Stimulated activated CD8-positive, alpha-beta memory T cell treated with anti-CD3 and anti-CD28 coated beads, Interleukin-4, amount 100 ng/mL, for 48 hours (primary cell): Measurements from ENCODE around the gene ARID5A.
"Not testable (repeated sequence)": the region's sequence is repeated elsewhere in the genome, so short reads cannot be mapped to it uniquely, and the experiment has no call there.

ENCODE experiments used
- DNase-seq: peaks from one replicate; pipeline ENCODE4 v3.0.0-alpha.2; 2020

The ARID5A gene

DNA sequence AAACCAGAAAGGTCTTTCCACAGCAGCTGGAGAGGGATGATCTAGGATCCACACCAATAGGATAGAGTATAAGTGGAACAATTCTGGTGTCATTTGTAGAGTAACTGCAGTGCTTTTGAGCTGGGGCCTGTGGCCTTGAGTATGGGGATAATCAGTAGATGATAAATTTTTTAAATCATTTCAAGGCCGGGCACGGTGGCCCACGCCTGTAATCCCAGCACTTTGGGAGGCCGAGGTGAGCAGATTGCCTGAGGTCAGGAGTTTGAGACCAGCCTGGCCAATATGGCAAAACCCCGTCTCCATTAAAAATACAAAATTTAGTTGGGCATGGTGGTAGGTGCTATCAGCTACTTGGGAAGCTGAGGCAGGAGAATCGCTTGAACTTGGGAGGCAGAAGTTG is 20.9 kb downstream of the ARID5A start:
- not testable (repeated sequence) for DNase-seq

DNA sequence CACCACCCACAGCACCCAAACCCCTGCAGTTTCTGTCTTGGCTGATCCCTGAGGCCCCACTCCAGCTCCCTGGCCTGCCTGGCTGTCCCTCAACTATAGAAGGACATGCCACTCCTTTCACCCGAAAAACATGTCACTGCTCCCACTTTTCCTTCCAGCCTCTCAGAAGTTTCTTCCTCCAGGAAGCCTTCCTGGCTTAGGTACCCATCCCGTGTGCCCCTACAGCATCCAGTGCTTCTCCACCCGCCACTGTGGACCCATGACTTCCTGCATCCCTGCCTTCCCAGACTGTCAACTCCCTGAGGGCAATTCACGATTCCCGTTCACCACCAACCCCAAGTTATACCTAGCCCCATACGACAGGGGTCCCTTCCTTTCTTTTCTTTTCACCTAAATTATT is 21.5 kb downstream of the ARID5A start:
- no peak for DNase-seq

DNA sequence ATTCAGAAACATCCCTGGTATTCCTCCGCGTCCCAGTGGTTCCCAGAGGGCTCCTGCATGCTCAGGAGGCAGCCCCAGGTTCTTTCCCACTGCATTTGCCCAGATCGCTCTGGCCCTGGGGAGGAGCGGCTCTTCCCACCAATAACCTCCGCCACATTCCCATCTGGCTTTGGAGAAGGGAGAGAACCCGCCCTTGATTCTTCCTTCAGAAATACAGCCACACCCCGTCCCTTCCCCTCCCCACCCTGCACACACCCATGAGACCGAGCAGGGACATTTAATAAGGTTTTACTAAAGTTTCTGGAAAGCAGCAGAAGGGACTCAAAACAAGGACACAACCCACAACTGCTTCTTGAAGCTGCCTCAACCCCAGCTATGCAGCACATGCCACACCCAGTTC is 21.9 kb downstream of the ARID5A start:
- no peak for DNase-seq

DNA sequence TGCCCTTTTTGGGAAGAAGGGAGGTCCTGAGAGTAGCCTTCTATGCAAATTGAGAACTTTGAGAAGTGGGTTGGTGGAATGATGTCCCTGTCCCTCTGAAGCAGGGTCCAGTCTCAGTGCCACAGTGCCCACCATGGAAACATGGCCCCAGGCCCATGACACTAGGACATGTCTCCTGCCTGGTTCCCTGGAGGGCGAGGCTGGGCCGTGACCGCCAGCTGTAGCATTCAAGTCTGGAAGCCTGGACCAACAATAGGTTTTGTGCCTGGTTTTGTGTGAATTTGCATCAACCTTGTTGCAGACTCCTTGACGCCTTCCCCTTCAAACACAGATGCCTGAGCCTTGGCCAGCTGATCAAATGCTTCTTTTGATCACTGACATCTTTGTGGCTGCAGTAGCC is 27.5 kb downstream of the ARID5A start:
- DNase-seq: no peak

DNA sequence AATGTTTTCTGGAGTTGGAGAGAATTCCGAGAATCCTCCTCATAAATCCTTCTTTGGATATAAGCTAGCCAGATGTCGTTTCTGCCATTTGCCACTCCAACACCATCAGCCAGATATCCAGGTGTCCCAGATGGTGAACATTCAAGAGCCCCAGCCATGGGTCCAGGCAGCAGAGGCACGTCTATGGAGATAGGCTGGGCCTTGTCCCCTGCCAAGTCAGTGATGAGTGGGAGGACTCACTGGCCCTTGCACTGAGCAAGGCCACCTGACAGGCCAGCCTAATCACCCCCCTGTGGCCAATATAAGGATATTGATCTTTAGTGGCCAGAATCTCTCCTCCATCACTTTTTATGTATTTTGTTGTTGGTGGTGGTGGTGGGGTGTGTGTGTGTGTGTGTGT is 28.0 kb downstream of the ARID5A start:
- no peak for DNase-seq

DNA sequence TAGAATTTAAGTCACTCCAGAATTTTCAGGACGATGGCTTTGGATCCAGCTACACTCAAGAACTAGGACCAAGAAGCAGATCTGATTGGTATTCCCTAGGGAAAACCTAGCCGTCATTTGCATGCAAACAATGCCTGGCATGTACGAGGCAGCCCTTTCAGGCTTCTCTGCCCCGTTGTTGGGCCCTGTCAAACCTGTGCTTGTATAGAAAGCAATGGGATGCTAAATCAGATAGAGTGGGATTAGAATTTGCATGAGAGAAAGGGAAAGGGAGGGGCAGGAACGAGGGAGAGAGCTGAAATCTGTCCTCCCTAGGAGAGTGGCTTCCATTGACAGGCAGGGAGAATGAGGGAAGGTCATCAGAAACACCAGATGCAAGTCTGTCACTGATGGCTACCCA is 28.6 kb downstream of the ARID5A start:
- DNase-seq: no peak

DNA sequence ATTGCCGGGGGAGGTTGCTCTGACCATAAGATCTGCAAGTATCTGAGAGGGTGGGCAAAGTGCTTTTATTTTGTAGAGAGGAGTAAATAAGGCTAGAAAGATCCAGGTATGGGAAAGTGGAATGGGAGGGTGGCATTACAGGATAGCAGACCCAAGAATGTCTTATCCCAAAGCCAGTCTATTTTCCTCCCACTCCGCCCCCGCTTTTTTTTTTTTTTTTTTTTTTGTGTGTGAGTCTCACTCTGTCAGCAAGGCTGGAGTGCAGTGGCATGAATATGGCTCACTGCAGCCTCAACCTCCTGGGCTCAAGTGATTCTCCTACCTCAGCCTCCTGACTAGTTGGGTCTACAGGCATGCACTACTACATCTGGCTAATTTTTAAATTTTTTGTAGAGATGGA is 31.5 kb downstream of the ARID5A start:
- DNase-seq: no peak

DNA sequence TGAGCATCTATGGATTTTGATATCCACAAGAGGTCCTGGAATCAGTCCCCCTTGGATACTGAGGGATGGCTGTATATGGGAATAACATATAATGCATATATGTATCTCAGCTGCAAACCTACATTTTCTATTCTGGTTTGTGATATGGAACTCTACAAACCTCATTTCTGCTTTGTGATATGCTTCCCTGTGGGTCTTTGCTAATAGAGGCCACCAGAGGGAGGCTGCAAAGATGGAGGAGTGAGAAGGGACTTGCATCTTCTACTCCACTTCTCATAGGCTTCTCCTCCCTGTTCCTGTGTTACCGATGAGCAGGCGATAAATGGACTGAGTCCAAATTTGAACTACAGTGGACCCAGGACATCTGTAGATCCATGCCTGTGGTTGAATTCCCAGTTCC is 37.8 kb downstream of the ARID5A start:
- DNase-seq: no peak

DNA sequence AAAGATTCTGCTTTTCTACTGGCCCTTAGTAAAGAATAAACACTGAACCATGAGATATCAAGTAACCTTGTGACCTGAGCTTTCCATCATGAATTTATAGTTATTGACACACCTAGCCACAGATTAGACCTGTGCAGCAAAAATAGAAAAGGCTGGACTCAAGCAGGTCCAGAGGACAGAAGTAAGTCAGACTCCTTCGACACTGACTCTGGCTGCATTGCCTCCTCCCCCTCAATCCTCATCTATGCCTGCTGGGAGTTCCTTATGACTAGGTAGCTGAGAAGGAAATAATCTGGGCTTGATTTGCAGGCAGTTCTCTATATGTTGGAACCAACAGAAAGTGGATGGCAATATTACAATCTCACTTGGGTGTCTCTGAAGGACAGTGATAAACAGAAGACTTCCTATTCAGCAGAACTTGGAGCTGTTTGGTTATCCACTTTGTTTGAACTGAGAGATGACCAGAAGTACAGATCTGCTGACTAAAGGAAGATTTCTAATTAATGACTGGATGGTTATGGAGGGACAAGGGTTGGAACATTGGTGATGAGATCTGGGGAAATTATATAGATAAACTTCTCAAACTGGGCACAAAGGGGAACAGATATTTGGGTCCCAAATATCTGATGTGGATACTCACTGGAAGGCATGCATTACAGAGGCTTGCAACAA is 39.4 kb downstream of the ARID5A start:
- DNase-seq: no peak

DNA sequence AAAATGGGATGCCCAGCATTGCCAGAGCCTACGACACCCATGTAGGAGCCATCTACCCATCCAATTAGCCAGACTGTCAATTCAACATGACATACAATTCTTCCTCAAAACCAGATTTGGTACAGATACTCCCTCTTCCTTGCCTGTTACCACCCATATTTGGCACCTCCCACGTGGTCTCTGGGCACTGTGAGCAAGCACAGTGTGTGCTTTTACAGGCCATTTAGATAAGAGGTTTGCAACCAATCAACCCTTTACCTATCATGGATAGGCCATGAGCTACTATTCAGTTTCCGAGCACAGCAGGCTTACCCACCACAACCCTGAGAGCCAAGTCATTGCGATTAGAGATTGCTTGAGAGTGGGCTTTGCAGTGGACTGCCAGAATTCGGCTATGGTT is 40.9 kb downstream of the ARID5A start:
- no peak for DNase-seq

DNA sequence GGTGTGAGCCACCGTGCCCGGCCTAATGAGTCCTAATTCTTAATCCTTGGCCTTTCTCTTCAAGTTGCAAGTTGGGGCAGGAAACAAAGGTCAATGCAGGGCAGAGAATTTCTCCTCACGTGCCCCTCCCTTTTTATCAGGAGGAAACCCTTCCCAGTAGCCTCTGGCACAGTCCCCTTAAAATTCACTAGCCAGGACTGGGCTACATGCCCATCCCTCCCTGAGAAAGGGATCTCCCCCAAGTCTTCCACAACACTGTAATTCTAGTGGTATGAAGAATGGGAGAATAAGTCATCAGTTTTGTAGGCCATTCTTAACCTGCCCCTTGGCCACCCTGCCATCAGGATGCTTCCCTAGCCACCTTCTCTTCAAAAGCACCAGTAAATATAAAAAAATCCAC is 42.2 kb downstream of the ARID5A start:
- no peak for DNase-seq

DNA sequence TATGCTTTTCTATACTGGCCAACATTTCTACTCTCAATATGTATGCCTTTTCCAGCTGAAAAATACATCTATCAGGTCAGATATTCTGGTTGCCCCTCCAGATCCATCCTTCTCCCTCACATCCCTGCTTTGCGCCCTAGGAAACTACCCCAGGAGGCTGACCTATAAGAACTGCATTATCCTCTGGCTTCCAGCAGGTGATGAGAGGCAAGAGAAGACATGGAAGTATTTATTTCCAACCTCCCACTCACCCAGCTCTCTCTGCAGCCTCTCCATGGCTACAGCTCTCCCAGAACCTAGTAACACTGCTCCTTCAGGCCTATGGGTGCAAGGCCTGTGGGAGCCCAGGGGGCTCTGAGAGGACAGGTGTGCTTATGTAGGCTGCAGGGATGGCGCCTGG is 42.9 kb downstream of the ARID5A start:
- DNase-seq: no peak

DNA sequence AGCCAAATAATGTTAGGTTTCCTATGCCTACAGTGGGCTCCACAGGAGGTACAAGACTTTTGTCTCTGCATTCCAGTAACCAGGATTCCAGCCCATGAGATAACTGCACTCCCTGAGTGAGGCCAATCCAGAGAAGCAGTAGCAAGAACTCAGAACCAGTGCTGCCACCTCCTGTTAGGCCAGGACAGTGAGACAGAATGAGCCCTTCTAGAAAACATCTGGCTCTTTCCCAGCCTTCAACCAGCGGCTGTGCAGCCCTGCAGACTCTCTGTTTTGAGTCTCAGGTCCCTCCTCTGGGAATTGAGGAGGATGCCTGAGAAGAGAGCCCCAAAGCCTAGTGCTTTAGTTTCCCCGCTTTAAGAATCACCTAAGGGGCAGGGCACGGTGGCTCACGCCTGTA is 44.2 kb downstream of the ARID5A start:
- DNase-seq: no peak

DNA sequence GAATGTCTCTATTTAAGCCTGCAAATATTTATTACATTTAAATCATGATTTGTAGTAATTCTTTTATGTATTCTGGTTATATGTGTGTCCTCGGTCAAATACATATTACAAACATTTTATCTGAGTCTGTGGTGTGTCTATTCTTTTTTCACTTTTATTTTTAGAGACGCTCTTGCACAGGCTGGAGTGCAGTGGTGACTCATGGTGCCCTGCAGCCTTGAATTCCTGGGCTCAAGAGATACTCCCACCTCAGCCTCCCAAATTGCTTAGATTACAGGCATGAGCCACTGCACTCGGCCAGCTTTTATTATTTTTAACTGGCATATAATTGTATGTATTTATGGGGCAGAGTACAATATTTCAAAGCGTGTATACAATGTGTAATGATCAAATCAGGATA is 47.5 kb downstream of the ARID5A start:
- no peak for DNase-seq

DNA sequence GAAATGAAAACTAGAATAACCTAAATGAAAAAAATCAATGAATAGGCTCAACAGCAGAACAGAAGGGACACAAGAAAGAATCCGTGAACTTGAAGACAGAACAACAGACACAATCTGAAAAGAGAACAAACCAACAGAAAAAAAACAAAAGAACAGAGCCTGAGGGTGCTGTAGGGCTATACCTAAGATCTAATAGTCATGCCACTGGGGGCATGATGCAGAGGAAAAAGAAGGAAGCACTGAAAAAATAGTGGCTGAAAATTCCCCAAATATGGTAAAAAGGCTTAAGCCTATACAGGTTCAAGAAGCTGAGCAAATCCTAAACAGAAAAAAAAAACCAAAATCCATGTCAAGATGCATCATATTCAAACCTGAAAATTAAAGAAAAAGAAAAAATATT is 51.3 kb downstream of the ARID5A start:
- no peak for DNase-seq

DNA sequence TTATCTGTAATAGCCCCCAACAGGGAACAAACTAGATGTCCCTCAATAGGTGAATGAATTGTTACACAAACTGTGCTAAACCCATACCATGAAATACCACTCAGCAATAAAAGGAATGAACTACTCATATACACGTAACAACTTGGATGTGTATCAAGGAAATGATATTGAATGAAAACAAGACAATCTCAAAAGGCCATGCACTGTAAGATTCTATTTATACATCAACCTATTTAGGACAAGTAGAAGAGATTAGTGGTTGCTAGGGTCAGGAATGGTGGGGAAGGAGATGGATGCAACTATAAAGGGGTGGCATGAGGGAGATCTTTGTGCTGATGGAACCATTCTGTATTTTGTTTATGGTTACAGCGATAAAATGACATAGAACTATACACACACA is 54.5 kb downstream of the ARID5A start:
- DNase-seq: no peak

DNA sequence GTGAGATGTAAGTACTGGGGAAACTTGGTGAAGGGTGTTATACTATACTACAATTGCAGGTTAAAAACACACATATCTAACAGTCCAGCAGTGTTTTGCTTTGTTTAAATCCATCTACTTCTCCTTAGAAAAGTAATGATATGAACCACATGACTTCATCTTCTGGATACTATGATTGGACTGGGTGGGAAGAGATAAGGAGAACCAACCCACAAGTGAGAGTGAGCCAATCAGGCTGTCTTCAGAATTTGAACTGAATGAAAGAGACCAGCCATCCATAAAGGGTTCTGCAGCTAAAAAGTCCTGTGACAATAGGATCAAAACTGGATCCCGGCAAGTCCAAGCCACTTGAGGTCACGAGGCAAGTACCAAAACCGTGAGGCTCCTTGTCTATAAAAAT is 54.9 kb downstream of the ARID5A start:
- DNase-seq: no peak

DNA sequence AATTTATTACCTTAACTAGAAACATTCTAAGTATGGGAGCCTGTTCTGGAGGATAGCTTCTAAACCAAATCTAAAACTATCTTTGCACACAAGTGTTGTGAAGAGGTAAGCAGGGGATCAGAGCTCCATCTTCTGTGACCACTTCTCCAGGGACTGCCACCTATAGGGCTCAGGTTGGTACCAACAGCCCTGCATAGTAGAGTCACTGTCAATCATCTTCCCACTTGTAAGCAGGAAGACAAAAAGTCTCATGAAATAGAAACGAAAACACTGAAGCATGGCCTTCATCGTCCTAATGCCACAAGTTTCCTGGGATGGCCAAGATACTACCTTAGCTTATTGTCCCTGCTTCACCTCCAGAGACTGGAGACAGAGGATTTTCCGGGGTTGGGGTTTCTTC is 57.7 kb downstream of the ARID5A start:
- no peak for DNase-seq

DNA sequence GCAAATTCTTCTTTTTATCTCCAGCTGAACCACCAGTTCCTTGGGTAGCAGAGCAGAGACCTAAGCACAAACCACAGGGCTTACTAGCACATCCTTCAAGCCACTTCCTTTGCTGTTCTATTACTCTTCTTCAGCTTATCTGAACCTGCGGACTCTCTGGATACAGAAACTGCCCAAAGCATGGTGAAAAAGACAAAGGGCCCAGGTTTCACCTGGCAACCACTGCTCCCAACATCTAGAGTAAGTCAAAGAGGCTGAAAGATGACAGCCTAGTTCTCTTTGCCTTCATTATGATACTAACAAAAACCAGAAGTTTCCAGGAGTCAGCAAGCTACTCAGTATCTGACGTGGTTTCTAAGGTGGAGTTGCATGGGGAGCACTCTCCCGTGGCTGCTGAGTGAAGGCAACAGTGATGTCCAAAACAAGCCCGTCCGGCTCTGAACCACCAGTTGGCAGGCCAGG is 58.2 kb downstream of the ARID5A start:
- no peak for DNase-seq

DNA sequence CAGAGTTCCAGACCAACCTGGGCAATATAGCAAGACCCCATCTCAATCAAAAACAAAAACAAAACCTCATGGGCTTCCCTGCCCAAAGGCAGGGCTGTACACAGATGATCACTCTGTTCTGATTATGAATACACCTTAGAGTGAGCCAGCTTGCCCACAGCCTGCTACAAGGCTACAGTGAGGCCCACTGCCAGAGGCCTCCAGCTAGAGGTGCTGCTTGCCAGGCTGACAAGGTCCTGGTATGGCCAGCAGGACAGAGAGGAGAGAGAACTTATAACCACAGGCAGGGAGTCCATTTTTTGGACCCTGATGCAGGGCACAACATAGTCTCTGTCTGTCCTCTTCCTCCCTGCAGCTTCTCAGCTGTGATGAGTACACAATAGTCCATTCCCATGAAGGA is 60.0 kb downstream of the ARID5A start:
- no peak for DNase-seq

DNA sequence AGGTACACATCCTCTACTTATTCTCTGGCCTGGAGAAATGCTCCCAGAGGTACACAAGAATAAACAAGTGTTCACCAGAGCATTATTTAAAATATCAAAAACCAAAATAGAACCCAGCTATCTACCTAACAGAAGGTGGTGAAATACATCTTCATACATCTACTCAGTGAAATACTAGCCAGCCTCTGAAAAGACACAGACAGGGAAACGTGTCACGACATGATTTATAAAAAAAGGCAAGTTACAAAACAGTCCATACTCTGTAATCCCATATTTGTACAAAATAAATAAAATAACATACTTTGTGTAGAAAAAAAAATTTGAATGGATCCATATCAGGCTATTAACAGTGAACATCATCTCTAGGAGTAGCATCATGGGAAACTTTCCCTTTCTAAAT is 63.4 kb downstream of the ARID5A start:
- DNase-seq: no peak

DNA sequence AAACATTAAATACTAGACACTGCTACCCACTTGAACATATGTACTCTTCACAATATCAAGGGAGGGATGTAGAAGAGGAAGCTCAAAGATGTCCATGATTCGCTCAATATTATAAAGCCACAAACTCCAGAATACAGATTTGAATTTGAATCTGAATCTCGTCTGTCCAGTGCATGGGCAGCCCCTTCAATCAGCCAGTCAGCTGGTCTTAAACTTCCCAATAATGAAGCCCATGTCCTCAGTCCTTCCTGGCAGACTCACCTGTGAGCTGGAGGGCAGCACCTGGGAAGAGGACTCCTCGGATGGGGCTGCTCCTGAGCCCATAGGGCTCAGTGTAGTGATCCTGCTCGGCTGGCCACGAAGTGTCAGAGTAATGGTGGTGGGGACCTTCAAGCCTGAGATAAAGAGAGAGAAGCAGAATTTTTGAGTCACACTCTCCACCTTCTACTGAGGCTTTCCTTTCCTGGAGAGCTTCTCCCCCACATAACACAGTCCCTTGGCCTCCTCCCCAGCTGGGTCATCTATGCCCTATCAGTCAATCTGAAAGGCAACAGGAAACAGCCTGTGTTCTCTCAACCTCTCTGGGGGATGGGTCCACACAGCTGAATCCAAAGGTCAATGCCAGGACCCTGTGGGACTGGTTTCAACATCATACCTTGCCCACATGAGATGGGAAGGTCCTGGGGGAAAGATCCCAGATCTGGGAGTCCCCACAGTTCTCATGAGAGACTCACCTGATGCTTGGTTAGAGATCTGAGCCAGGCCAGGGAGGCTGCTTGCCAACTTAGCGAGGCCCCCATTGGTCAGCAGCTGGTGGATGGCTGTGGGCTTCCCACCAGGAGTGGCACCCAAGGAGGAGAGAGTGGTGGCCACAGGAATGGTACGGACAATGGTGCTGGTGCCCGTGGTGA is 65.1 kb downstream of the ARID5A start:
- DNase-seq: peak; percentile 42
